Sigmoid colon (tissue), 4 donors: ENCODE results near the gene LGALS7B.

Experiments
- POLR2A ChIP-seq, 2 donors: fragments of 450-650 bp; IDR thresholded peaks; one replicate each; pipeline ENCODE4 v1.6.1; 2016; ENCODE audit warnings: antibody characterized with exemption in 2 of 2, mild to moderate bottlenecking in 2 of 2, moderate library complexity in 2 of 2
- POLR2AphosphoS5 ChIP-seq, 4 donors: sonication (generic); formaldehyde crosslinking; IDR thresholded peaks; one replicate each; pipeline ENCODE4 v1.6.1; 2017; ENCODE audit warnings: antibody characterized with exemption in 4 of 4

DNA sequence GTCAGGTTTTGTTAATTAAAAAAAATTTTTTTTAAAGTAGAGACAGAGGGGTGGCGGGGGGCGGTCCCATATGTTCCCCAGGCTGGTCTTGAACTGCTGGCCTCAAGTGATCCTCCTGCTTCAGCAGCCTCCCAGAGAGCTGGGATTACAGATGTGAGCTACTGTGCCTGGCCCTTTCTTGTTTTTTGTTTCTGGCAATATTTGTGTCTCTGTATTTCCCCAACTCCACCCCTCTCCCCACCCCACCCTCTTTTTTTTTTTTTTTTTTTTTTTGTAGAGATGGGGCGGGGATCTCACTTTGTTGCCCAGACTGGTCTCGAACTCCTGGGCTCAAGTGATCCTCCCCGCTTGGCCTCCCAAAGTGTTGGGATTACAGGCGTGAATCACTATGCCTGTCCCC, 44.1 kb upstream of the LGALS7B start:
- TF ChIP-seq POLR2A (IDR thresholded peaks at IDR 0.05) (no peak), POLR2AphosphoS5 (IDR thresholded peaks at IDR 0.05) (no peak)
